GM10266 (cell line): ENCODE results near the gene DPYD.
"Not testable (repeated sequence)": the region's sequence is repeated elsewhere in the genome, so short reads cannot be mapped to it uniquely, and the experiment has no call there.

Experiments
- DNase-seq: peaks from one replicate; pipeline ENCODE4 v3.0.0; 2012; ENCODE audit errors: extremely low spot score
- CTCF ChIP-seq: IDR thresholded peaks from 2 replicates; pipeline ENCODE4 v1.5.1; 2012; ENCODE audit warnings: mild to moderate bottlenecking, low read depth; ENCODE audit not compliant: control insufficient read depth, insufficient read depth; ENCODE audit errors: missing control alignments

Gene DPYD

GRCh38 chr1:97238816-97239215, 682.0 kb downstream of the DPYD start:
- TF ChIP-seq CTCF = no peak
- DNase-seq = no peak

- not testable (repeated sequence) for DNase-seq
Observed at GRCh38 chr1:97231354-97231753, 689.5 kb downstream of the DPYD start.

GRCh38 chr1:97212671-97213070, 708.2 kb downstream of the DPYD start:
- TF ChIP-seq CTCF = no peak

GRCh38 chr1:97210307-97210706, 710.5 kb downstream of the DPYD start:
- DNase-seq = no peak

More at GRCh38 chr1:97212671-97213070, 708.2 kb downstream of the DPYD start:
- DNase-seq = no peak

DNA sequence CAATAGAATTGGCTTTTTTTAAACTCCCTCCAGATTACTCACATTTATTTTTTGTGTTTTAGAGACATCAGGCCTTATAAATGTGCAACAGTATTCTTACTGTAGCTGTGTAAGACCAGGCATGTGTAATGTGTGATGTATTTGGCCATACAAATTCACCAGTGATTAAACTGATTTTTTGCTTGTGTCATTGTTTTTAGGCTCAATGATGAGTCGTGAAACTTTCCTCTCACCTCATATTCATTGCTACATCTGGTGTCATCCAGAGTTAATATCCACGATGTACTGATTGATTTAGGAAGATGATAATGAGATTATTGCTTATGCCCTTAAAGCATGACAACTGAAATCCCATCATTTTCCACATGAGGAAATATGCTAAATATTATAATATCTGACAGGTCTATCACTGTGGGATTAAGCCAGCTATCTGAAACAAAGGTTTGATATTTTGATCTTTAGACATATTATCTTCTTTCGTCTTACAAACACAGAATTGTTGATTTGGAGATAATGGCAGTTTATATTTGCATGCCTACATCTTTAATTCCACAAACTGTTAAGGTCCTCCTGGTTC, 711.4 kb downstream of the DPYD start:
- TF ChIP-seq CTCF = no peak
- no peak for DNase-seq

More at GRCh38 chr1:97210307-97210706, 710.5 kb downstream of the DPYD start:
- no peak for TF ChIP-seq CTCF

GRCh38 chr1:97207868-97208267, 713.0 kb downstream of the DPYD start:
- DNase-seq = no peak
- no peak for TF ChIP-seq CTCF

DNA sequence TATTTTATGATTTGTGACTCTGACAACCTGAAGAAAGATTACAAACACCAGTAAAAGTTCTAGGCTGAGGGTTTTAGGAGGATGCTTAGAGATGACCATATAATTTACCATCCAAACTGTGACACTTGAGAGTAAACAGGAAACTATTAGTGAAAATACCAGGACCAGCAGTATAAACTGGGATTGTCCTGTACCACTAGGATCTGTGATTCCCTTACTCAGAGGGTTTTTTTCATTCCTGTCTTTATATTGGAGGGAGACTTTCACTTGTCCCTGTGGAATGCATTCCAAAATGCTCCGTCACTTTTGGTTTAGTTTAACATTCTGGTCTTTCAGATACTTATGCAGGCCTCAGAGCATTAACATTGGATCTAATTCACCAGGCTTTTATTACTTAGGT, 716.4 kb downstream of the DPYD start:
- DNase-seq = no peak
- no peak for TF ChIP-seq CTCF

DNA sequence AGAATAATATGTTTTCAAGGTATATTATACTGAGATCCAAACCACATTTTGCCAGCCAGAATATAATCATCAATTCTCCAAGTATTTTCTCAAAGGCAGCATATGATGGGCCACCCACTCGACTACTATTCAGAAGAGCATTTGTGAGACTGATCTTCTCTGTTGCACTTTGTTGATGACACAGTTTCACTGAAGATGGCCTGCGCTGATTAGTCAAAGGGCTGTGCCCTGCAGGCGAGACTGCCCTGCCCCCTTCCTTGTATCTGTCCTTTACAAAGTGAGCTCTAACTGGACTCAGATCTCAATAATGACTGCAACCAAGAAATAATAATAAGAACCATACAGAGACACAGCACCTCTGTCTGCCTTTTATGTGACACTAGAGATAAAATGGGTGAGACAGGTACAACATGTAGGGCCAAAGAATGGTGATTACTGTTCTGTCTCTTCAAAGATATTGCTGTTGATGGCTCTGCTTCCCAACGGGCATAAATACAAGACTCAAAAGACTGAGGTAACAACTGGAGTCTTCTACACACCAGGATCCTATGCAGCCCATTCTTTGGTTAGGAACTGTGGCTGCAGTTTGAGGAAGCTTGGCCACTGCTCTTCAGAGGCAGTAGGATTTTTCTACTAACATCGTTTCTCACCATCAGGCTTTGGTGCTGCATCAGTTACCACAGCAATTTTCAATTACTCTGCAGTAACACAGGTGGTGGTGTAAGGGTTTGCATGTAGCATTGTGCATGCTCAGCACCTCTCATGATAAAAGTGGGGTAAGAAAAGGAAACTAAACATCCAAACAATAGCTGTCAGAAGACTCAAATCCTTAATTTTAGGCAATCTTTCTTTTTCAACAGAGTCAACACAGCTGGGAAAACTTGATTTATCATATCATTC, 718.1 kb downstream of the DPYD start:
- no peak for TF ChIP-seq CTCF

More for the DNA sequence above, 718.1 kb downstream of the DPYD start:
- DNase-seq = no peak
